ES-I3 (cell line): ENCODE measurements around the gene OGFRL1.

Experiments
- H3K36me3 ChIP-seq: 2 replicates; pipeline ENCODE4 v1.6.1; 2013; ENCODE audit warnings: mild to moderate bottlenecking, low read length, control low read depth, moderate library complexity; ENCODE audit not compliant: insufficient read depth
- H3K4me1 ChIP-seq: 2 replicates; pipeline ENCODE4 v1.6.1; 2013; ENCODE audit warnings: mild to moderate bottlenecking, control low read depth, low read length; ENCODE audit not compliant: insufficient read depth
- H3K9ac ChIP-seq: 2 replicates; pipeline ENCODE4 v1.6.1; 2013; ENCODE audit warnings: low read depth, mild to moderate bottlenecking, low read length, moderate library complexity
- H3K9me3 ChIP-seq: 2 replicates; pipeline ENCODE4 v1.6.1; 2013; ENCODE audit warnings: mild to moderate bottlenecking, low read length, moderate library complexity; ENCODE audit not compliant: control insufficient read depth, insufficient read depth

OGFRL1 gene

GRCh38 chr6:71288228-71289038 is at the start of gene OGFRL1:
Gene OGFRL1, plus strand, starts transcription at chr6:71288811. Its CDS starts 126 bp downstream, at chr6:71288937.
- no peaks in the 10 kb centered on the region for H3K36me3 ChIP-seq
- H3K4me1 ChIP-seq = peaks cover 28% of the 10 kb centered on the region
- H3K9ac ChIP-seq = peak within 1 kb of the TSS; percentile 75
- no peaks in the 10 kb centered on the region for H3K9me3 ChIP-seq

- no peaks in the 10 kb centered on the region for H3K36me3 ChIP-seq
- H3K4me1 ChIP-seq = peaks cover 6% of the 10 kb centered on the region; the same call in 1 of the 2 replicates
- no peaks in the 10 kb centered on the region for H3K9me3 ChIP-seq
- no peak overlapping the region for H3K9ac ChIP-seq
These were observed 48.9 kb upstream of the OGFRL1 start for GRCh38 chr6:71239694-71240093.

- H3K9me3 ChIP-seq = no peaks in the 10 kb centered on the region; the same call in 1 of the 2 replicates
- H3K4me1 ChIP-seq = no peaks in the 10 kb centered on the region; the same call in 1 of the 2 replicates
- H3K9ac ChIP-seq = no peak overlapping the region
- H3K36me3 ChIP-seq = no peaks in the 10 kb centered on the region
These were observed 43.2 kb upstream of the OGFRL1 start for GRCh38 chr6:71245265-71246049.

- Histone ChIP-seq H3K9ac (no peak overlapping the region), H3K9me3 (no peaks in the 10 kb centered on the region; the same call in 1 of the 2 replicates), H3K4me1 (no peaks in the 10 kb centered on the region; the same call in 1 of the 2 replicates), H3K36me3 (no peaks in the 10 kb centered on the region)
These were observed 42.0 kb upstream of the OGFRL1 start for GRCh38 chr6:71246596-71246995.

- Histone ChIP-seq H3K9me3 (no peaks in the 10 kb centered on the region; the same call in 1 of the 2 replicates), H3K36me3 (no peaks in the 10 kb centered on the region), H3K4me1 (peaks cover 5% of the 10 kb centered on the region; the same call in 1 of the 2 replicates), H3K9ac (no peak overlapping the region)
These were observed 40.3 kb upstream of the OGFRL1 start for GRCh38 chr6:71248306-71248765.

- no peak overlapping the region for H3K9ac ChIP-seq
- H3K4me1 ChIP-seq = peaks cover 9% of the 10 kb centered on the region; the same call in 1 of the 2 replicates
- no peaks in the 10 kb centered on the region; the same call in 1 of the 2 replicates for H3K9me3 ChIP-seq
- H3K36me3 ChIP-seq = no peaks in the 10 kb centered on the region
These were observed 39.6 kb upstream of the OGFRL1 start for GRCh38 chr6:71248878-71249544.

GRCh38 chr6:71250099-71250602 is 38.5 kb upstream of the OGFRL1 start:
- H3K9me3 ChIP-seq = no peaks in the 10 kb centered on the region
- H3K9ac ChIP-seq = no peak overlapping the region
- H3K4me1 ChIP-seq = peaks cover 9% of the 10 kb centered on the region; the same call in 1 of the 2 replicates
- no peaks in the 10 kb centered on the region for H3K36me3 ChIP-seq

- Histone ChIP-seq H3K9ac (no peak overlapping the region), H3K9me3 (no peaks in the 10 kb centered on the region), H3K36me3 (no peaks in the 10 kb centered on the region), H3K4me1 (peaks cover 9% of the 10 kb centered on the region; the same call in 1 of the 2 replicates)
These were observed 36.2 kb upstream of the OGFRL1 start for GRCh38 chr6:71252410-71252809.

- Histone ChIP-seq H3K4me1 (peaks cover 9% of the 10 kb centered on the region; the same call in 1 of the 2 replicates), H3K9ac (no peak overlapping the region), H3K36me3 (no peaks in the 10 kb centered on the region), H3K9me3 (no peaks in the 10 kb centered on the region)
These were observed 35.7 kb upstream of the OGFRL1 start for GRCh38 chr6:71252960-71253359.

GRCh38 chr6:71254323-71254722 is 34.3 kb upstream of the OGFRL1 start:
- peaks cover 9% of the 10 kb centered on the region; the same call in 1 of the 2 replicates for H3K4me1 ChIP-seq
- no peaks in the 10 kb centered on the region for H3K9me3 ChIP-seq
- H3K9ac ChIP-seq = no peak overlapping the region
- H3K36me3 ChIP-seq = no peaks in the 10 kb centered on the region

GRCh38 chr6:71258078-71258866 is 30.3 kb upstream of the OGFRL1 start:
- Histone ChIP-seq H3K9me3 (no peaks in the 10 kb centered on the region), H3K9ac (no peak overlapping the region), H3K36me3 (no peaks in the 10 kb centered on the region), H3K4me1 (peaks cover 4% of the 10 kb centered on the region; the same call in 1 of the 2 replicates)

- Histone ChIP-seq H3K9me3 (no peaks in the 10 kb centered on the region), H3K36me3 (no peaks in the 10 kb centered on the region), H3K4me1 (no peaks in the 10 kb centered on the region), H3K9ac (no peak overlapping the region)
These were observed 28.6 kb upstream of the OGFRL1 start for GRCh38 chr6:71259888-71260604.

- Histone ChIP-seq H3K9ac (no peak overlapping the region), H3K9me3 (no peaks in the 10 kb centered on the region; the same call in 1 of the 2 replicates), H3K36me3 (no peaks in the 10 kb centered on the region), H3K4me1 (no peaks in the 10 kb centered on the region)
These were observed 25.7 kb upstream of the OGFRL1 start for GRCh38 chr6:71262914-71263313.
